GM12875 (cell line): ENCODE measurements around the gene ARHGAP32.
"Not testable (repeated sequence)": the region's sequence is repeated elsewhere in the genome, so short reads cannot be mapped to it uniquely, and the experiment has no call there.

Experiments used
- H3K4me3 ChIP-seq: one replicate; pipeline ENCODE4 v1.5.1; 2011; ENCODE audit warnings: low read depth, low read length, control low read depth
- CTCF ChIP-seq: IDR thresholded peaks from 2 replicates; pipeline ENCODE4 v1.5.1; 2011; ENCODE audit warnings: low read depth, mild to moderate bottlenecking, control low read depth, inconsistent platforms, low read length, moderate library complexity, borderline replicate concordance; ENCODE audit not compliant: insufficient read depth

The ARHGAP32 gene

GRCh38 chr11:128924510-128925249, 267.4 kb downstream of the ARHGAP32 start:
- no peak overlapping the region for H3K4me3 ChIP-seq
- no peak for TF ChIP-seq CTCF

GRCh38 chr11:128924104-128924503, 268.0 kb downstream of the ARHGAP32 start:
- H3K4me3 ChIP-seq: no peak overlapping the region
- TF ChIP-seq CTCF: no peak

DNA sequence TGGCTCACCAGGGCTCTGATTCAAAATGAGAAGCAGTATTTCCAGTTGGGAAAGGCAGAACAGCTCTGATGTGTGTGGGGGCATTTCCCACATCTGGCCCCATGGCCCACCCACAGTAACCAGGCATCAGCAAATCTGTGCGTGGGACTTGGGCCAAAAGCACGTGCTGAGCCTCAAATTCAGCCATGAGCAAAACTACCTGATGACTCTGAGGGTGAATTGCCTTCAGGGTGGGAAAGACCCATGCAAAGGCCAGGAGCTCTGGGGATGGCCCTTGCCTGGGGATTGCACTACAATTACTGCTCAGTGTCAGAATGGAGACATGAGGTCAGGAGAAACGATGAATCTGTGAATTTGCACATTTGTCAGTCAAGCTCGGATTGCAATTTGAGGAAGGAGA, 270.3 kb downstream of the ARHGAP32 start:
- no peak overlapping the region for H3K4me3 ChIP-seq
- no peak for TF ChIP-seq CTCF

- no peak for TF ChIP-seq CTCF
- H3K4me3 ChIP-seq: no peak overlapping the region
These were observed 271.5 kb downstream of the ARHGAP32 start for GRCh38 chr11:128920666-128921065.

DNA sequence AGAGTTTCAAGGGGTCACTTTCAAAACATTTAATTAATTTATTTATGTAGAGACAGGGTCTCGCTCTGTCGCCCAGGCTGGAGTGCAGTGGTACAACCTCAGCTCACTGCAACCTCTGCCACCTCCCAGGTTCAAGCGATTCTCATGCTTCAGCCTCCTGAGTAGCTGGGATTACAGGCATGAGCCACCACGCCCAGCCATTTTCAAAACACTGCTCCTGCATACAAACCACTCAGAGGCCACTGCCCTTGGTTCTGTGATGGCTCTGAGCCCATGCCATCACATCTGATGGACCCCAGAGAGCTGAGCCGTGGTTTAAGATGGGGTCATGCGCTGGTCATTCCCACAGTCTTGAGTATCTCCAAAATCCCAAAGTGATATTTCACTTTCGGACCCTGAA, 272.5 kb downstream of the ARHGAP32 start:
- H3K4me3 ChIP-seq: not testable (repeated sequence)

DNA sequence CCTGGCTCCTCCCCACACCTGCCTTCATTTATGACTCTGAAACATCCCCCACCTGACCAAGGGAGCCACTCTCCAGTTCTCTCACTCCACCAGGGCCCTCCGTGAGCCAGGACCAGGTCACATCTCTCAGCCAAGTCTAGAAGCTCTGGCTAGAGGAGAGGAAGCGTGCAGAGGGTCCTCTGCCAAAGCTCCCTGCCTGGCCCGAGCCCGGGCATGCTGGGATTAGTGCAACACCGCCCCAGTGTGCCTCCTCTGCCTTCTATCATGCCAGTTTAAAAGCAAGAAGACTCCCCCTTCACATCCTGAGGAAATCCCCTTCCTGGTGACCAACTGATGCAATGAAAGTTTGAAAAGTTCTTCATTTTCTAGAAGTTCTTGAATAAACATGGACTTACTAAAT, 272.9 kb downstream of the ARHGAP32 start:
- no peak for TF ChIP-seq CTCF
- no peak overlapping the region for H3K4me3 ChIP-seq

- H3K4me3 ChIP-seq: no peak overlapping the region
- no peak for TF ChIP-seq CTCF
These were observed 274.9 kb downstream of the ARHGAP32 start for GRCh38 chr11:128917144-128917724.

GRCh38 chr11:128916681-128917080, 275.4 kb downstream of the ARHGAP32 start:
- no peak for TF ChIP-seq CTCF
- no peak overlapping the region for H3K4me3 ChIP-seq
